Measurements from ENCODE around the gene PRDM15. TPM values are rescaled to one million over a fixed set of nuclear protein-coding genes. Genes with fewer than 3 reads are reported as not detected.

Gene PRDM15
- total RNA-seq, 4 donors from 2014 or later, result 4.7 to 9.2 (median 5.4) TPM

GRCh38 chr21:41926117-41926806 is 47.1 kb upstream of the PRDM15 start:
- TF ChIP-seq POLR2A (IDR thresholded peaks at IDR 0.05) (no peak), CTCF (IDR thresholded peaks at IDR 0.05) (no peak)
- Histone ChIP-seq H3K27me3 (no peaks in the 10 kb centered on the region), H3K36me3 (no peaks in the 10 kb centered on the region), H3K27ac (peak overlapping the region; percentile 86 to 90 (median 89)), H3K4me3 (peak overlapping the region; percentile 23 to 63 (median 44)), H3K9me3 (no peaks in the 10 kb centered on the region), H3K4me1 (peaks cover 17 to 91% (median 52%) of the 10 kb centered on the region in 3 donors)
- intact Hi-C loops (cut with DNase I), result no loop called here
- WGBS, 2 donors, result 10 to 13% methylated on average over 11 of the region's 11 CpGs
- no peak for DNase-seq

GRCh38 chr21:41925767-41926116 is 46.6 kb upstream of the PRDM15 start:
- intact Hi-C loops (cut with DNase I), result no loop called here
- DNase-seq, result no peak
- WGBS, 2 donors, result 39 to 49% methylated on average over 3 to 4 of the region's 4 CpGs
- Histone ChIP-seq H3K36me3 (no peaks in the 10 kb centered on the region), H3K9me3 (no peaks in the 10 kb centered on the region), H3K4me3 (peak overlapping the region in 3 of 4 donors; percentile 41 to 63 (median 46)), H3K27ac (peak overlapping the region; percentile 86 to 90 (median 89)), H3K4me1 (peaks cover 17 to 86% (median 50%) of the 10 kb centered on the region in 3 donors), H3K27me3 (no peaks in the 10 kb centered on the region)
- TF ChIP-seq POLR2A (IDR thresholded peaks at IDR 0.05) (no peak), CTCF (IDR thresholded peaks at IDR 0.05) (no peak)

GRCh38 chr21:41924368-41924754 is 45.2 kb upstream of the PRDM15 start:
- no peaks in the 10 kb centered on the region for H3K27me3 ChIP-seq

GRCh38 chr21:41923631-41924367 is 44.7 kb upstream of the PRDM15 start:
- peaks cover 0 to 10% (median 0%) of the 10 kb centered on the region in 3 donors for H3K36me3 ChIP-seq
- TF ChIP-seq POLR2A (IDR thresholded peaks at IDR 0.05), result no peak
- TF ChIP-seq CTCF (IDR thresholded peaks at IDR 0.05), result no peak
- H3K4me3 ChIP-seq, result peak overlapping the region in 1 of 4 donors; percentile 15
- peak overlapping the region; percentile 60 to 90 (median 88) for H3K27ac ChIP-seq
- intact Hi-C loops (cut with DNase I), result no loop called here
- no peak for DNase-seq
- H3K9me3 ChIP-seq, result no peaks in the 10 kb centered on the region
- 11 to 66% methylated on average over 3 to 4 of the region's 7 CpGs for WGBS, 2 donors
- no peaks in the 10 kb centered on the region for H3K27me3 ChIP-seq
- H3K4me1 ChIP-seq, result peaks cover 17 to 66% (median 33%) of the 10 kb centered on the region in 3 donors

More at GRCh38 chr21:41924368-41924754, 45.2 kb upstream of the PRDM15 start:
- 46 to 51% methylated on average over 6 of the region's 6 CpGs for WGBS, 2 donors
- peaks cover 0 to 6% (median 0%) of the 10 kb centered on the region in 3 donors for H3K36me3 ChIP-seq
- DNase-seq, result no peak
- H3K9me3 ChIP-seq, result no peaks in the 10 kb centered on the region
- intact Hi-C loops (cut with DNase I), result no loop called here
- peak overlapping the region; percentile 60 to 90 (median 88) for H3K27ac ChIP-seq
- TF ChIP-seq CTCF (IDR thresholded peaks at IDR 0.05) (no peak), POLR2A (IDR thresholded peaks at IDR 0.05) (no peak)
- H3K4me3 ChIP-seq, result peak overlapping the region in 1 of 4 donors; percentile 15
- H3K4me1 ChIP-seq, result peaks cover 17 to 72% (median 39%) of the 10 kb centered on the region in 3 donors

- intact Hi-C loops (cut with DNase I), result no loop called here
- no peaks in the 10 kb centered on the region for H3K27me3 ChIP-seq
- peak overlapping the region in 3 of 4 donors; percentile 86 to 90 (median 89) for H3K27ac ChIP-seq
- 59 to 84% methylated on average over 8 of the region's 8 CpGs for WGBS, 2 donors
- TF ChIP-seq POLR2A (IDR thresholded peaks at IDR 0.05) (no peak), CTCF (IDR thresholded peaks at IDR 0.05) (no peak)
- no peaks in the 10 kb centered on the region for H3K9me3 ChIP-seq
- H3K4me1 ChIP-seq, result peaks cover 17 to 60% (median 30%) of the 10 kb centered on the region in 3 donors
- DNase-seq, result no peak
- peaks cover 0 to 16% (median 5%) of the 10 kb centered on the region in 3 donors for H3K36me3 ChIP-seq
- H3K4me3 ChIP-seq, result peak overlapping the region in 1 of 4 donors; percentile 15
Observed at GRCh38 chr21:41923186-41923585, 44.0 kb upstream of the PRDM15 start.

Data from esophagus squamous epithelium (tissue), 5 donors.